K562 (cell line): ENCODE results near the gene EMD. TPM values are rescaled to one million over a fixed set of nuclear protein-coding genes. Genes with fewer than 3 reads are reported as not detected.
A peak's percentile ranks its signal among the peaks of the same experiment; 100 is the strongest.

Source experiments
- E2F8 ChIP-seq: fragments of 450-650 bp; IDR thresholded peaks from 2 replicates; pipeline ENCODE4 v1.7.1; 2018; ENCODE audit warnings: mild to moderate bottlenecking, low read depth; ENCODE audit not compliant: partially characterized antibody
- FOXJ2 ChIP-seq: fragments of 200-800 bp; sonication (Bioruptor generic); IDR thresholded peaks from 2 replicates; pipeline ENCODE4 v1.6.1; 2016; ENCODE audit warnings: missing genetic modification characterization, missing compliant biosample characterization
- LEF1 ChIP-seq: fragments of 450-650 bp; IDR thresholded peaks from 2 replicates; pipeline ENCODE4 v1.6.1; 2016; ENCODE audit warnings: mild to moderate bottlenecking
- MYC ChIP-seq, 2 experiments: fragments of 250-450 bp in 1 of 2; sonication (Bioruptor Pico) in 1 of 2; IDR thresholded peaks; 2 replicates each; pipeline versions ENCODE4 v1.5.1 to v1.6.1; 2012 to 2021; ENCODE audit warnings: low read depth in 2 of 2, borderline replicate concordance in 1 of 2, improper control_type of control experiment in 1 of 2, low read length in 1 of 2, mild to moderate bottlenecking in 1 of 2, moderate library complexity in 1 of 2
- RBBP5 ChIP-seq: fragments of 200-600 bp; sonication (generic); IDR thresholded peaks from 2 replicates; pipeline ENCODE4 v1.6.1; 2012; ENCODE audit warnings: borderline replicate concordance, mild to moderate bottlenecking, low read length, control low read depth, inconsistent platforms; ENCODE audit not compliant: insufficient read depth, poor library complexity, severe bottlenecking
- RBM22 ChIP-seq: fragments of 200-400 bp; formaldehyde crosslinking; IDR thresholded peaks from 2 replicates; pipeline ENCODE4 v1.6.1; 2018; ENCODE audit warnings: low read length, low read depth; ENCODE audit not compliant: poor library complexity, severe bottlenecking
- RBM39 ChIP-seq: fragments of 200-400 bp; formaldehyde crosslinking; optimal IDR thresholded peaks from 2 replicates; pipeline ENCODE3; 2018; ENCODE audit warnings: low read depth, low read length
- SMC3 ChIP-seq: conservative IDR thresholded peaks from 2 replicates; pipeline ENCODE4 v1.6.1; 2011; ENCODE audit warnings: low read depth, low read length, improper control_type of control experiment; ENCODE audit not compliant: insufficient read depth
- ZMIZ1 ChIP-seq, 2 experiments: fragments of 150-350 bp in 1 of 2; IDR thresholded peaks; 2 replicates each; pipeline ENCODE4 v1.6.1; 2012 to 2016; ENCODE audit warnings: low read depth in 2 of 2, low read length in 2 of 2, mild to moderate bottlenecking in 1 of 2, moderate library complexity in 1 of 2
- ZNF75A ChIP-seq: fragments of 450-650 bp; formaldehyde crosslinking; IDR thresholded peaks from 2 replicates; pipeline ENCODE4 v1.4.0; 2020; ENCODE audit warnings: mild to moderate bottlenecking
- polyA plus RNA-seq, 8 experiments: library from polyadenylated mRNA; depleted of rRNA in 4 of 8; stranded (reverse) in 5 of 8; unstranded in 3 of 8; fragments of >200 nt; fragmentation: Nextera tagmentation in 2 of 8; fragmentation: Illumina TruSeq in 1 of 8; extraction: Ambion mirVana in 2 of 8; extraction: Trizol in 1 of 8; gene quantifications; 2 replicates each; pipeline versions ENCODE4 v1.2.1 to v1.2.3, GENCODE V29; 2011 to 2014; ENCODE audit warnings: inconsistent platforms in 1 of 8, missing spikeins in 1 of 8
- total RNA-seq, 7 experiments: library from RNA; depleted of rRNA in 6 of 7; stranded (reverse); fragments of >200 nt in 6 of 7; fragmentation: Illumina TruSeq in 2 of 7; extraction: Trizol in 2 of 7; gene quantifications; 2 replicates each; pipeline versions ENCODE4 v1.2.1 to v1.2.3, GENCODE V29; 2011 to 2021; ENCODE audit warnings: low replicate concordance in 1 of 7
- TF ChIP-seq, protein P1 (sequence below): fragments of 450-650 bp; IDR thresholded peaks from 2 replicates; pipeline ENCODE4 v1.6.1; 2014; ENCODE audit warnings: low read depth, mild to moderate bottlenecking, moderate library complexity, borderline replicate concordance
- TF ChIP-seq, protein P2 (sequence below): sonication (generic); formaldehyde crosslinking; IDR thresholded peaks from 2 replicates; pipeline ENCODE4 v1.8.1; 2023; ENCODE audit warnings: mild to moderate bottlenecking, missing genetic modification reagents
- TF ChIP-seq, protein P3 (sequence below): fragments of 250-450 bp; sonication (Bioruptor Pico); IDR thresholded peaks from 2 replicates; pipeline ENCODE4 v1.4.0; 2020; ENCODE audit warnings: mild to moderate bottlenecking, moderate library complexity

The EMD gene
- total and polyA plus RNA-seq, 9 of the 15 experiments (the other 6 are each of a cell fraction or from before 2014, with no cell fraction given): 2.3 to 206 (median 61.9) TPM

DNA sequence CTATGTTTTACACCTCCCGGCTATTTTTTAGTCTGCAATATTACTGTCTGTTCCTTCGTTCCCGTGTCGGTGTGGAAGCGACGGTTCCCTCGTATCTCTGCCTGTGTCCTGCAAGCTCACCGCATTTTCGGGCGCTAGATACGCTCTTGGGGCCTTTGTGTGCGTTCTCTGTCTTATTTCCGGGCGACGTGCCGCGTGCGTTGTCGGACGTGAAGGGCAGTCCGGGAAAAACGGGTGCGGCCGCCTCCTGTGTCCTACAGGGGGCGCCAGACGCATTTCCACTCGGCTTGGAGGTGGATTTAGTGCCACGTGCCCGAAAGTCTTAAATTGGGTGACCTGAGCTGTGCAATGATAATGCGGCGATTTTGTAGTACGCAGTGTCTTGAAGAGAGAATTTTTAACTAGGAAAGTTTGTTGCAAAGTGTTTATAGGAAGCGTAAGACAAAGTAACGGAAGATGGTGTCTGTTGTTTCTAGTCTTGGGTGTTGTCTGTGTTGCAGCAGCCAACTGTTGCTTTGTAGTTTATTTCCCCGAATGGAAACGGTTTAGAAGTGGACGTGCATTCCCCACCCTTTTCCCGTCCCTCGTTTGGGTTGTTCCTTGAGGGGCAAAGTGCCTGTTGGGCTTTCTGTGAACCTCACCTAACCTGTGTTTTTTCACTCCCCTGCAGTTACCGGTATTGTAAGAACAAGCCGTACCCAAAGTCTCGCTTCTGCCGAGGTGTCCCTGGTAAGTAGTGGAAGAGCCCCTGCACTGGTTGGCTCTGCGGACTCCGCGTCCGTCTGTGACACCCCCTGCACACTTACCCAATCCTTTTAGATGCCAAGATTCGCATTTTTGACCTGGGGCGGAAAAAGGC, 19.8 kb downstream of the EMD start (continued):
- no peak for TF ChIP-seq FOXJ2
- peak; percentile 95 for TF ChIP-seq RBM22
- no peak for TF ChIP-seq ZMIZ1 (IDR thresholded peaks at IDR 0.05; ENCODE audit: low read depth in 2 of 2, low read length in 2 of 2)
- TF ChIP-seq RBBP5: peak; percentile 51
- TF ChIP-seq SMC3: 0 out of 2 replicates have a peak, but pooled peaks have one; percentile 2
- no peak for TF ChIP-seq ZNF75A (CRISPR knock-in tag)
- peak; percentile 61 for TF ChIP-seq RBM39
- TF ChIP-seq MYC (IDR thresholded peaks at IDR 0.05; ENCODE audit: low read depth, low read length): peak; percentile 99
- TF ChIP-seq MYC (CRISPR knock-in tag; IDR thresholded peaks at IDR 0.05; ENCODE audit: borderline replicate concordance, low read depth): no peak
- TF ChIP-seq, protein P1, sequence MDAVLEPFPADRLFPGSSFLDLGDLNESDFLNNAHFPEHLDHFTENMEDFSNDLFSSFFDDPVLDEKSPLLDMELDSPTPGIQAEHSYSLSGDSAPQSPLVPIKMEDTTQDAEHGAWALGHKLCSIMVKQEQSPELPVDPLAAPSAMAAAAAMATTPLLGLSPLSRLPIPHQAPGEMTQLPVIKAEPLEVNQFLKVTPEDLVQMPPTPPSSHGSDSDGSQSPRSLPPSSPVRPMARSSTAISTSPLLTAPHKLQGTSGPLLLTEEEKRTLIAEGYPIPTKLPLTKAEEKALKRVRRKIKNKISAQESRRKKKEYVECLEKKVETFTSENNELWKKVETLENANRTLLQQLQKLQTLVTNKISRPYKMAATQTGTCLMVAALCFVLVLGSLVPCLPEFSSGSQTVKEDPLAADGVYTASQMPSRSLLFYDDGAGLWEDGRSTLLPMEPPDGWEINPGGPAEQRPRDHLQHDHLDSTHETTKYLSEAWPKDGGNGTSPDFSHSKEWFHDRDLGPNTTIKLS: peak; percentile 17; the same call in 1 of the 2 replicates
- TF ChIP-seq, protein P2, sequence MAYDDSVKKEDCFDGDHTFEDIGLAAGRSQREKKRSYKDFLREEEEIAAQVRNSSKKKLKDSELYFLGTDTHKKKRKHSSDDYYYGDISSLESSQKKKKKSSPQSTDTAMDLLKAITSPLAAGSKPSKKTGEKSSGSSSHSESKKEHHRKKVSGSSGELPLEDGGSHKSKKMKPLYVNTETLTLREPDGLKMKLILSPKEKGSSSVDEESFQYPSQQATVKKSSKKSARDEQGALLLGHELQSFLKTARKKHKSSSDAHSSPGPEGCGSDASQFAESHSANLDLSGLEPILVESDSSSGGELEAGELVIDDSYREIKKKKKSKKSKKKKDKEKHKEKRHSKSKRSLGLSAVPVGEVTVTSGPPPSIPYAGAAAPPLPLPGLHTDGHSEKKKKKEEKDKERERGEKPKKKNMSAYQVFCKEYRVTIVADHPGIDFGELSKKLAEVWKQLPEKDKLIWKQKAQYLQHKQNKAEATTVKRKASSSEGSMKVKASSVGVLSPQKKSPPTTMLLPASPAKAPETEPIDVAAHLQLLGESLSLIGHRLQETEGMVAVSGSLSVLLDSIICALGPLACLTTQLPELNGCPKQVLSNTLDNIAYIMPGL: peak; percentile 39; the same call in 1 of the 2 replicates
- TF ChIP-seq, protein P3, sequence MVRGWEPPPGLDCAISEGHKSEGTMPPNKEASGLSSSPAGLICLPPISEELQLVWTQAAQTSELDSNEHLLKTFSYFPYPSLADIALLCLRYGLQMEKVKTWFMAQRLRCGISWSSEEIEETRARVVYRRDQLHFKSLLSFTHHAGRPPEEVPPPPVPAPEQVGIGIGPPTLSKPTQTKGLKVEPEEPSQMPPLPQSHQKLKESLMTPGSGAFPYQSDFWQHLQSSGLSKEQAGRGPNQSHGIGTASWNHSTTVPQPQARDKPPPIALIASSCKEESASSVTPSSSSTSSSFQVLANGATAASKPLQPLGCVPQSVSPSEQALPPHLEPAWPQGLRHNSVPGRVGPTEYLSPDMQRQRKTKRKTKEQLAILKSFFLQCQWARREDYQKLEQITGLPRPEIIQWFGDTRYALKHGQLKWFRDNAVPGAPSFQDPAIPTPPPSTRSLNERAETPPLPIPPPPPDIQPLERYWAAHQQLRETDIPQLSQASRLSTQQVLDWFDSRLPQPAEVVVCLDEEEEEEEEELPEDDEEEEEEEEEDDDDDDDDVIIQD (CRISPR knock-in tag): no peak
- no peak for TF ChIP-seq LEF1
- TF ChIP-seq E2F8: peak; percentile 19
